ENCODE data around the gene YJEFN3. TPM values are rescaled to one million over a fixed set of nuclear protein-coding genes. Genes with fewer than 3 reads are reported as not detected.

Gene YJEFN3
- total RNA-seq, 1 experiment from 2014 or later = 16.6 TPM

- no peaks in the 10 kb centered on the region for H3K23me2 ChIP-seq (ENCODE audit: insufficient read length, low read depth, low read length, poor library complexity, severe bottlenecking)
- no peak overlapping the region for H3K56ac ChIP-seq (ENCODE audit: insufficient read length, low read depth, low read length)
- no CpG with 5 or more reads among the region's 27 CpGs for WGBS (ENCODE audit: extremely low coverage, insufficient read length, low lambda C conversion rate)
- no peak overlapping the region; a peak in 1 of 7 replicates for H3K27ac Mint-ChIP-seq
- H2BK15ac ChIP-seq (ENCODE audit: low read depth, low read length) = no peak overlapping the region
- H3K27ac ChIP-seq (ENCODE audit: insufficient read length, low read depth, low read length) = no peak overlapping the region
- H3K4me1 Mint-ChIP-seq = peaks cover 0 to 10% of the 10 kb centered on the region in 2 experiments; a peak in 2 of 4 replicates
- no peak overlapping the region for H3K18ac ChIP-seq (ENCODE audit: insufficient read length, low read depth, low read length)
- peaks cover 3% of the 10 kb centered on the region; the same call in 1 of the 2 replicates for H3K27me3 Mint-ChIP-seq (ENCODE audit: low read depth)
- H4K91ac ChIP-seq (ENCODE audit: insufficient read length, low read depth, low read length) = no peak overlapping the region
- no peak overlapping the region for H3K14ac ChIP-seq (ENCODE audit: insufficient read depth, low read length)
- H3K9ac ChIP-seq (ENCODE audit: extremely low read depth, insufficient read length, low read length) = no peak overlapping the region
- H3K9me3 ChIP-seq (ENCODE audit: control insufficient read depth, low read depth, low read length) = no peaks in the 10 kb centered on the region
- no peak overlapping the region for H3K4ac ChIP-seq (ENCODE audit: low read depth, low read length)
- no peak overlapping the region for H3K4me3 Mint-ChIP-seq
- H3K9me3 Mint-ChIP-seq = no peaks in the 10 kb centered on the region
- H2BK12ac ChIP-seq (ENCODE audit: insufficient read length, low read depth, low read length) = no peak overlapping the region
- H3K4me2 ChIP-seq (ENCODE audit: insufficient read depth, insufficient read length, low read length) = no peak overlapping the region
- H3K79me1 ChIP-seq (ENCODE audit: insufficient read depth, low read depth, low read length, poor library complexity, severe bottlenecking) = no peaks in the 10 kb centered on the region
- H3K23ac ChIP-seq (ENCODE audit: insufficient read length, low read depth, low read length) = no peak overlapping the region
- H2BK120ac ChIP-seq (ENCODE audit: low read depth, low read length, poor library complexity, severe bottlenecking) = no peak overlapping the region
- no peaks in the 10 kb centered on the region for H3K79me2 ChIP-seq (ENCODE audit: insufficient read depth, low read length)
- peaks cover 35 to 70% (median 63%) of the 10 kb centered on the region in 3 experiments for H3K36me3 Mint-ChIP-seq (ENCODE audit: insufficient read depth in 1 of 3, low read depth in 3 of 3)
- no peaks in the 10 kb centered on the region for H4K20me1 ChIP-seq (ENCODE audit: control insufficient read depth, insufficient read depth, insufficient read length)
- no peak for DNase-seq
- no peaks in the 10 kb centered on the region for H3K27me3 ChIP-seq (ENCODE audit: insufficient read depth, low read length)
- H4K5ac ChIP-seq (ENCODE audit: insufficient read length, low read depth, low read length) = no peak overlapping the region
- H2BK5ac ChIP-seq (ENCODE audit: insufficient read length, low read length) = no peak overlapping the region
- H3T11ph ChIP-seq (ENCODE audit: low read length) = no peak overlapping the region
- H2AK5ac ChIP-seq (ENCODE audit: insufficient read length, low read length) = no peak overlapping the region
- no peak overlapping the region for H2AFZ ChIP-seq (ENCODE audit: low read length)
- no peak overlapping the region for H2BK20ac ChIP-seq (ENCODE audit: low read depth, low read length, poor library complexity, severe bottlenecking)
- H3K4me1 ChIP-seq (ENCODE audit: insufficient read depth, low read length) = no peaks in the 10 kb centered on the region
- TF ChIP-seq CTCF (conservative IDR thresholded peaks at IDR 0.05) = no peak
- H4K8ac ChIP-seq (replicated peaks; ENCODE audit: insufficient read length, low read depth, low read length) = no peak overlapping the region
Observed at GRCh38 chr19:19505669-19506326, 22.9 kb upstream of the YJEFN3 start.

Data from H9 (cell line).